GM23338 (cell line): ENCODE results near the gene JAKMIP1. TPM values are rescaled to one million over a fixed set of nuclear protein-coding genes. Genes with fewer than 3 reads are reported as not detected.

Source experiments
- ATAC-seq: fragments of 200-7000 bp; cut with Tn5 transposase; 3 replicates; pipeline ENCODE4 v1.9.1; 2020
- DNase-seq: peaks from one replicate; pipeline ENCODE4 v3.0.0-alpha.2; 2015; ENCODE audit warnings: low spot score
- H2AFZ ChIP-seq: fragments of 200-600 bp; sonication (generic); 2 replicates; pipeline ENCODE4 v1.8.0; 2016; ENCODE audit warnings: antibody characterized with exemption, mild to moderate bottlenecking, moderate library complexity
- H3F3A ChIP-seq: fragments of 200-600 bp; sonication (generic); replicated peaks from 2 replicates; pipeline ENCODE4 v1.8.0; 2017; ENCODE audit warnings: antibody characterized with exemption, mixed run types, low read depth
- H3K27ac ChIP-seq: fragments of 200-600 bp; sonication (generic); 2 replicates; pipeline ENCODE4 v1.6.1; 2016; ENCODE audit warnings: low read depth
- H3K27me3 ChIP-seq: fragments of 200-600 bp; sonication (generic); 2 replicates; pipeline ENCODE4 v1.8.0; 2016; ENCODE audit warnings: mild to moderate bottlenecking, mixed run types, moderate library complexity; ENCODE audit not compliant: insufficient read depth
- H3K36me3 ChIP-seq: fragments of 200-600 bp; sonication (generic); 2 replicates; pipeline ENCODE4 v1.8.0; 2016; ENCODE audit warnings: mild to moderate bottlenecking; ENCODE audit not compliant: insufficient read depth
- H3K4me1 ChIP-seq: fragments of 200-600 bp; sonication (generic); 2 replicates; pipeline ENCODE4 v1.8.0; 2016; ENCODE audit warnings: mild to moderate bottlenecking, moderate library complexity; ENCODE audit not compliant: insufficient read depth
- H3K4me2 ChIP-seq: fragments of 200-600 bp; sonication (generic); 2 replicates; pipeline ENCODE4 v1.7.1; 2017; ENCODE audit warnings: mixed run types
- H3K4me3 ChIP-seq: fragments of 200-600 bp; sonication (generic); 2 replicates; pipeline ENCODE4 v1.6.1; 2016; ENCODE audit warnings: mixed run types
- H3K79me2 ChIP-seq: fragments of 200-600 bp; sonication (generic); replicated peaks from 2 replicates; pipeline ENCODE4 v1.8.0; 2017; ENCODE audit warnings: mild to moderate bottlenecking; ENCODE audit not compliant: insufficient read depth
- H3K9me2 ChIP-seq: fragments of 200-600 bp; sonication (generic); 2 replicates; pipeline ENCODE4 v1.8.0; 2017; ENCODE audit not compliant: insufficient read depth
- H4K20me1 ChIP-seq: fragments of 200-600 bp; sonication (generic); replicated peaks from 2 replicates; pipeline ENCODE4 v1.8.0; 2017; ENCODE audit warnings: mild to moderate bottlenecking; ENCODE audit not compliant: insufficient read depth
- H3K27ac Mint-ChIP-seq: 2 replicates; pipeline ENCODE4 v1.8.0; 2020; ENCODE audit warnings: inconsistent platforms, mild to moderate bottlenecking, moderate library complexity, mixed read lengths
- H3K27me3 Mint-ChIP-seq: 3 replicates; pipeline ENCODE4 v1.8.0; 2022; ENCODE audit warnings: low read depth, mild to moderate bottlenecking, moderate library complexity, mixed read lengths, inconsistent platforms; ENCODE audit not compliant: insufficient read depth, poor library complexity
- H3K36me3 Mint-ChIP-seq: 3 replicates; pipeline ENCODE4 v1.8.0; 2021; ENCODE audit warnings: low read depth, mild to moderate bottlenecking, inconsistent platforms, moderate library complexity, mixed read lengths
- H3K4me1 Mint-ChIP-seq: 3 replicates; pipeline ENCODE4 v1.8.0; 2020; ENCODE audit warnings: mild to moderate bottlenecking, inconsistent platforms, mixed read lengths
- H3K4me3 Mint-ChIP-seq: 3 replicates; pipeline ENCODE4 v1.8.0; 2021; ENCODE audit warnings: moderate library complexity, mild to moderate bottlenecking, inconsistent platforms, mixed read lengths
- H3K9me3 Mint-ChIP-seq: 3 replicates; pipeline ENCODE4 v1.8.0; 2020; ENCODE audit warnings: moderate library complexity, mild to moderate bottlenecking, inconsistent platforms, mixed read lengths
- EZH2 ChIP-seq: fragments of 200-600 bp; sonication (generic); IDR thresholded peaks from one replicate; pipeline ENCODE4 v1.8.0; 2017; ENCODE audit warnings: antibody characterized with exemption, mild to moderate bottlenecking, low read depth; ENCODE audit not compliant: unreplicated experiment
- EZH2phosphoT487 ChIP-seq: fragments of 200-600 bp; sonication (generic); IDR thresholded peaks from one replicate; pipeline ENCODE4 v1.8.1; 2018; ENCODE audit warnings: antibody characterized with exemption; ENCODE audit not compliant: unreplicated experiment
- JUNB ChIP-seq: IDR thresholded peaks from one replicate; pipeline ENCODE4 v1.6.1; 2016; ENCODE audit warnings: antibody characterized with exemption; ENCODE audit not compliant: unreplicated experiment
- NANOG ChIP-seq: IDR thresholded peaks from 2 replicates; pipeline ENCODE4 v1.6.1; 2016; ENCODE audit warnings: antibody characterized with exemption, borderline replicate concordance
- POLR2AphosphoS5 ChIP-seq: IDR thresholded peaks from 2 replicates; pipeline ENCODE4 v1.6.1; 2016; ENCODE audit warnings: antibody characterized with exemption, low read depth
- REST ChIP-seq: IDR thresholded peaks from one replicate; pipeline ENCODE4 v1.6.1; 2018; ENCODE audit warnings: antibody characterized with exemption; ENCODE audit not compliant: unreplicated experiment
- ZNF114 ChIP-seq: fragments of 250-450 bp; sonication (Bioruptor Pico); IDR thresholded peaks from 2 replicates; pipeline ENCODE4 v1.5.0; 2020; ENCODE audit warnings: mild to moderate bottlenecking, moderate library complexity
- ZNF331 ChIP-seq: fragments of 250-450 bp; sonication (Bioruptor Pico); IDR thresholded peaks from 2 replicates; pipeline ENCODE4 v1.5.0; 2020; ENCODE audit warnings: low read depth, mild to moderate bottlenecking, moderate library complexity
- polyA plus RNA-seq: library from polyadenylated mRNA; unstranded; fragments of >200 nt; fragmentation: Nextera tagmentation; extraction: Ambion mirVana; gene quantifications from 2 replicates; pipeline ENCODE4 v1.2.1, GENCODE V29; 2016
- total RNA-seq: library from RNA; depleted of rRNA; stranded (reverse); fragments of >200 nt; shearing (Covaris generic); gene quantifications from 2 replicates; pipeline ENCODE4 v1.2.3, GENCODE V29; 2014

The JAKMIP1 gene
- total and polyA plus RNA-seq, 2 experiments from 2014 or later: 4.6 to 5.1 TPM

DNA sequence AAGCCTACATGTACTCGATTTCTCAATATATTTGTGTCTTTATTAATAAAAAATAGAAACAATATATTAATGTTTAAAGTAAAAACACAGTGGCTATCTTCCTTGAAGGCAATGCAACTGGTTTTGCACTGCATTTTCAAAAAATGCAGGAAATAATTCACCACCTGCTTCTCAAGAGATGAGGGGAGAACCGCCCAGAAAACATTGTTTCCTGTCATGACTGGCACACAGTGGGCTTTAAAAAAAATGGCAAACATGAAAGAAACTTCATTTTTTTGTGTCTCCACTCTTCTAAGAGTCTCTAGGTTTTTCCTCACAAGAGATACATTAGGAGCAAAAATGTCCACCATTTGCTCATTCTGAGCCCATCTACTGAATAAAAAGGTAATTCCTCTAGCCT lies 131.4 kb downstream of the JAKMIP1 start:
- Mint-ChIP-seq H3K36me3 (no peaks in the 10 kb centered on the region), H3K27me3 (peaks cover 5% of the 10 kb centered on the region), H3K9me3 (no peaks in the 10 kb centered on the region; the same call in 2 of the 3 replicates), H3K27ac (no peak overlapping the region), H3K4me1 (peaks cover 12% of the 10 kb centered on the region), H3K4me3 (no peak overlapping the region)
- Histone ChIP-seq H3F3A (no peaks in the 10 kb centered on the region), H3K36me3 (no peaks in the 10 kb centered on the region), H3K27me3 (no peaks in the 10 kb centered on the region), H3K27ac (no peak overlapping the region), H3K9me2 (no peaks in the 10 kb centered on the region), H2AFZ (no peak overlapping the region), H3K4me3 (no peak overlapping the region), H3K79me2 (no peaks in the 10 kb centered on the region), H3K4me2 (no peak overlapping the region), H4K20me1 (no peaks in the 10 kb centered on the region), H3K4me1 (peaks cover 8% of the 10 kb centered on the region; the same call in 1 of the 2 replicates)
- ATAC-seq (no peak), DNase-seq (no peak)
- TF ChIP-seq NANOG (no peak), REST (no peak), EZH2phosphoT487 (no peak), ZNF114 (CRISPR knock-in tag) (no peak), POLR2AphosphoS5 (no peak), ZNF331 (no peak), EZH2 (no peak)

DNA sequence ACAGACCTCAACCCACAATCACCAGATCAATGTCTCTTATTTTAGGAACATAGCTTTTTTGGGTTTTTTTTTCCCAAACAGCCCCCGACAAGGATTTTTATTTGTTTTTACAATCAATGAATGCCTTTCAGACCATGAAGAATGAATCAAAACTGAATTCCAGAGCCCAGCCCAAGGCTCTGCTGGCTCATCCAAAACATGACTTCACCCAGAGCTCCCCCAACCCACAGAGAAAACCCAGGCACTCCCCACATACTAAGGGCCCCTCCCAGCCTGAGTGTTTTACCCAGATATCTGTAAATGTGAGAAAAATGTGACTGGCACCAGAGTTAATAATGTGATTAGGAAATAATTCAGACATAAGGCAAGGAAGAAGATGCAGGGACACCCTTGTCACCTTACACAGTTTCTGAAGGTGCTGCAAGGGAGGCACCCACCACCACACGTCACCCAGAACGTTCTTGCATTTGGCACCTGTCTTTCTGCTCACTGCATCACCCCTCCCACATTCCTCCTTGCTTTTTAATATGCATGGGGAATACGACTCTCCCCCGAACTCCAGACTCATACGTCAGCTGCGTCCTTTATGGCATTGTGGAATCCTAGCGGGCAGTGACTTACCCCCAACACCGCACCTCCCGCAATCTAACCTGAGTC lies 134.3 kb downstream of the JAKMIP1 start:
- Mint-ChIP-seq H3K27me3 (peaks cover 5% of the 10 kb centered on the region), H3K4me3 (no peak overlapping the region), H3K27ac (peak overlapping the region; percentile 17; the same call in 1 of the 2 replicates), H3K9me3 (peaks cover 7% of the 10 kb centered on the region; the same call in 2 of the 3 replicates), H3K36me3 (peaks cover 15% of the 10 kb centered on the region), H3K4me1 (no peaks in the 10 kb centered on the region)
- no peaks in the 10 kb centered on the region for H3K9me2 ChIP-seq
- DNase-seq (no peak), ATAC-seq (no peak)
- no peak overlapping the region for H3K4me3 ChIP-seq
- H3K27me3 ChIP-seq: no peaks in the 10 kb centered on the region
- H3K27ac ChIP-seq: no peak overlapping the region
- no peaks in the 10 kb centered on the region for H3F3A ChIP-seq
- H4K20me1 ChIP-seq: no peaks in the 10 kb centered on the region
- H3K4me1 ChIP-seq: no peaks in the 10 kb centered on the region
- H3K4me2 ChIP-seq: no peak overlapping the region
- H2AFZ ChIP-seq: no peak overlapping the region
- H3K36me3 ChIP-seq: no peaks in the 10 kb centered on the region
- no peaks in the 10 kb centered on the region for H3K79me2 ChIP-seq
- no peak for TF ChIP-seq JUNB
- no peak for TF ChIP-seq ZNF114 (CRISPR knock-in tag)
- TF ChIP-seq REST: no peak
